GM12878 (cell line): ENCODE results near the gene ARL17B. TPM values are rescaled to one million over a fixed set of nuclear protein-coding genes. Genes with fewer than 3 reads are reported as not detected.

Experiments used
- BHLHE40 ChIP-seq, 2 experiments: fragments of 450-650 bp in 1 of 2; IDR thresholded peaks; 2 replicates each; pipeline ENCODE4 v1.6.1; 2011 to 2017; ENCODE audit warnings: low read depth in 2 of 2, borderline replicate concordance in 1 of 2, improper control_type of control experiment in 1 of 2, low read length in 1 of 2, mild to moderate bottlenecking in 1 of 2
- CREM ChIP-seq: IDR thresholded peaks from 2 replicates; pipeline ENCODE4 v1.6.1; 2014; ENCODE audit warnings: antibody characterized with exemption, low read depth
- CUX1 ChIP-seq: IDR thresholded peaks from 2 replicates; pipeline ENCODE4 v1.6.1; 2012; ENCODE audit warnings: improper control_type of control experiment, low read depth, low read length; ENCODE audit not compliant: insufficient replicate concordance
- DPF2 ChIP-seq: fragments of 450-650 bp; IDR thresholded peaks from 2 replicates; pipeline ENCODE4 v1.6.1; 2017; ENCODE audit warnings: mild to moderate bottlenecking
- EED ChIP-seq: sonication (generic); IDR thresholded peaks from 2 replicates; pipeline ENCODE4 v1.6.1; 2016; ENCODE audit warnings: antibody characterized with exemption, low read depth
- ETV6 ChIP-seq, 2 experiments: fragments of 450-650 bp in 1 of 2; IDR thresholded peaks in 1 of 2; conservative IDR thresholded peaks in 1 of 2; 2 replicates each; pipeline ENCODE4 v1.6.1; 2014; ENCODE audit warnings: antibody characterized with exemption in 1 of 2, borderline replicate concordance in 1 of 2, low read depth in 1 of 2, mild to moderate bottlenecking in 1 of 2, moderate library complexity in 1 of 2
- MEF2A ChIP-seq: IDR thresholded peaks from 2 replicates; pipeline ENCODE4 v1.6.1; 2011; ENCODE audit warnings: low read depth, mild to moderate bottlenecking, low read length, moderate library complexity; ENCODE audit not compliant: insufficient read depth
- NBN ChIP-seq: fragments of 450-650 bp; IDR thresholded peaks from 2 replicates; pipeline ENCODE4 v1.6.1; 2016
- NFXL1 ChIP-seq: fragments of 450-650 bp; IDR thresholded peaks from 2 replicates; pipeline ENCODE4 v1.6.1; 2017; ENCODE audit warnings: antibody characterized with exemption, mild to moderate bottlenecking, borderline replicate concordance
- NR2C2 ChIP-seq: IDR thresholded peaks from 2 replicates; pipeline ENCODE4 v1.6.1; 2011; ENCODE audit warnings: borderline replicate concordance, low read depth; ENCODE audit not compliant: control insufficient read depth, insufficient read length
- RCOR1 ChIP-seq: conservative IDR thresholded peaks from 2 replicates; pipeline ENCODE4 v1.6.1; 2012; ENCODE audit warnings: low read depth, low read length, improper control_type of control experiment
- RELA ChIP-seq: fragments of 450-650 bp; IDR thresholded peaks from 2 replicates; pipeline ENCODE4 v1.8.0; 2014; ENCODE audit warnings: borderline replicate concordance; ENCODE audit not compliant: partially characterized antibody
- SMC3 ChIP-seq: IDR thresholded peaks from 2 replicates; pipeline ENCODE4 v1.6.1; 2011; ENCODE audit warnings: low read length, improper control_type of control experiment, borderline replicate concordance
- SP1 ChIP-seq: IDR thresholded peaks from one replicate; pipeline ENCODE4 v1.6.1; 2011; ENCODE audit warnings: low read depth, low read length
- SRF ChIP-seq, 2 experiments: IDR thresholded peaks; 2 replicates each; pipeline ENCODE4 v1.6.1; 2011; ENCODE audit warnings: low read depth in 2 of 2, low read length in 2 of 2, mild to moderate bottlenecking in 1 of 2, moderate library complexity in 1 of 2
- ZNF274 ChIP-seq: IDR thresholded peaks from one replicate; pipeline ENCODE4 v1.8.0; 2011; ENCODE audit not compliant: insufficient read length, insufficient read depth
- ZNF622 ChIP-seq: fragments of 450-650 bp; IDR thresholded peaks from 2 replicates; pipeline ENCODE4 v1.6.1; 2017; ENCODE audit warnings: mild to moderate bottlenecking, inconsistent platforms
- polyA plus RNA-seq, 11 experiments: library from polyadenylated mRNA; depleted of rRNA in 4 of 11; unstranded in 6 of 11; stranded (reverse) in 5 of 11; fragments of >200 nt; fragmentation: Nextera tagmentation in 4 of 11; fragmentation: Illumina TruSeq in 1 of 11; extraction: Ambion mirVana in 4 of 11; extraction: Trizol in 1 of 11; gene quantifications; 1 replicate in 1 of 11; 2 replicates in 10 of 11; pipeline versions ENCODE4 v1.2.1 to v1.2.3, GENCODE V29; 2011 to 2016; ENCODE audit warnings: inconsistent platforms in 2 of 11, missing spikeins in 2 of 11, low read depth in 1 of 11
- total RNA-seq, 4 experiments: library from RNA; depleted of rRNA in 3 of 4; stranded (reverse); fragments of >200 nt in 3 of 4; fragmentation: Illumina TruSeq in 1 of 4; extraction: Trizol in 1 of 4; gene quantifications; 2 replicates each; pipeline versions ENCODE4 v1.2.1 to v1.2.3, GENCODE V29; 2013 to 2021
- TF ChIP-seq, protein P1 (sequence below): IDR thresholded peaks from 2 replicates; pipeline ENCODE4 v1.6.1; 2012; ENCODE audit warnings: low read length, inconsistent platforms
- TF ChIP-seq, protein P2 (sequence below): fragments of 450-650 bp; IDR thresholded peaks from 2 replicates; pipeline ENCODE4 v1.6.1; 2016; ENCODE audit warnings: mild to moderate bottlenecking
- TF ChIP-seq, protein P3 (sequence below): fragments of 150-350 bp; IDR thresholded peaks from 2 replicates; pipeline ENCODE4 v1.6.1; 2014; ENCODE audit warnings: mild to moderate bottlenecking, low read depth, low read length

The ARL17B gene
- total and polyA plus RNA-seq, 10 of the 15 experiments (the other 5 are each of a cell fraction or from before 2014, with no cell fraction given) = 6.0 to 25.1 (median 14.2) TPM

DNA sequence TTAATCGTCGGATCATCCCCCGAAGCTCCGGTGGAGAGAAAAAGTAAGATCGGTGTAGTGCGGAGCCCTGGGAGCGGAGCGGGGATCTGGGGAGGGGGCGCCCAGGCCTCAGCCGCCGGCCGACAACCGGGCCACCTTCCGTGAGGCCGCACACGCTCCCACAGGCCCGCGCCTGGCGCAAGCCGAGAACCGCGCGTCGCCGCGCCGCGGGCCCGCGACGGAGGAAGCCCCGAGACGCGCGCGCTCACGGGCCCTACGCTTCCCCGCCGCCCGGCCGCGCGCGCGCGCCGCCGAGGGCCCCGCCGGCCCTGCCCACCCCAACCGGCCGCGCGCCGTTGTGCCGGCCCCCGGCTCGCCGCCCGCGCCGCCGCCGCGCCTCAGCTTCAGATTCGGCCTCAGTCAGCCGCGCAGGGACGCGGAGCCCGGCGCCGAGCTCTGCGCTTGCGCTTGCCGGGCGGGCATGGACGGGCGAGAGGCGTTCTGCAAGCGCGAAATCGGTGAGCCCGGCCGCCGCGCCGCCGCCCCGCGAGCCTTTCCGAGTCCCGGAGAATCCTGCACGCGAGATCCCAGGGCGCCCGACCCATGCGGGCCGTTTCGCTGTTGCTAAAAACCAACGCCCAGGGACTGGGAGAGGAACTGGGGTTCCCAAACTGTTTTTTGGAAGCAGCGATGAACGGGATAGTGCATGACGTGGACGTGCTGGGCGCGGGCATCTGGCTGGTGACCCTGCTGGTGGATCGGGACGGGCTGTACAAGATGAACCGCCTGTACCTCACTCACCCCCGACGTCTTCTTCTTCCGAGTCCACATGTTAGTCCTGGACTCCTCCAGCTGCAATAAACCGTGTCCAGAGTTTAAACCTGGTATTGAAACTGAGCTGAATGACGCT, 94.7 kb downstream of the ARL17B start (continued):
- TF ChIP-seq ETV6 (conservative IDR thresholded peaks at IDR 0.05 in 1 of 2, IDR thresholded peaks at IDR 0.05 in 1 of 2; ENCODE audit: borderline replicate concordance in 1 of 2, low read depth in 1 of 2) (no peak), CREM (peak; percentile 45; the same call in 1 of the 2 replicates), DPF2 (0 out of 2 replicates have a peak, but pooled peaks have one; percentile 56), BHLHE40 (IDR thresholded peaks at IDR 0.05; ENCODE audit: borderline replicate concordance in 1 of 2, low read depth in 2 of 2, low read length in 1 of 2) (peak; percentile 8 to 68; a peak in 3 of 4 replicates), NR2C2 (no peak), ZNF274 (no peak), CUX1 (no peak), SP1 (no peak), NBN (no peak; the same call in 1 of the 2 replicates), EED (no peak; the same call in 1 of the 2 replicates), MEF2A (0 out of 2 replicates have a peak, but pooled peaks have one; percentile 19), NFXL1 (no peak), RCOR1 (no peak), SMC3 (no peak), SRF (IDR thresholded peaks at IDR 0.05; ENCODE audit: low read depth in 2 of 2, low read length in 2 of 2) (no peak), ZNF622 (no peak), RELA (peak; percentile 44)
- TF ChIP-seq, protein P1, sequence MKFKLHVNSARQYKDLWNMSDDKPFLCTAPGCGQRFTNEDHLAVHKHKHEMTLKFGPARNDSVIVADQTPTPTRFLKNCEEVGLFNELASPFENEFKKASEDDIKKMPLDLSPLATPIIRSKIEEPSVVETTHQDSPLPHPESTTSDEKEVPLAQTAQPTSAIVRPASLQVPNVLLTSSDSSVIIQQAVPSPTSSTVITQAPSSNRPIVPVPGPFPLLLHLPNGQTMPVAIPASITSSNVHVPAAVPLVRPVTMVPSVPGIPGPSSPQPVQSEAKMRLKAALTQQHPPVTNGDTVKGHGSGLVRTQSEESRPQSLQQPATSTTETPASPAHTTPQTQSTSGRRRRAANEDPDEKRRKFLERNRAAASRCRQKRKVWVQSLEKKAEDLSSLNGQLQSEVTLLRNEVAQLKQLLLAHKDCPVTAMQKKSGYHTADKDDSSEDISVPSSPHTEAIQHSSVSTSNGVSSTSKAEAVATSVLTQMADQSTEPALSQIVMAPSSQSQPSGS = no peak
- TF ChIP-seq, protein P2, sequence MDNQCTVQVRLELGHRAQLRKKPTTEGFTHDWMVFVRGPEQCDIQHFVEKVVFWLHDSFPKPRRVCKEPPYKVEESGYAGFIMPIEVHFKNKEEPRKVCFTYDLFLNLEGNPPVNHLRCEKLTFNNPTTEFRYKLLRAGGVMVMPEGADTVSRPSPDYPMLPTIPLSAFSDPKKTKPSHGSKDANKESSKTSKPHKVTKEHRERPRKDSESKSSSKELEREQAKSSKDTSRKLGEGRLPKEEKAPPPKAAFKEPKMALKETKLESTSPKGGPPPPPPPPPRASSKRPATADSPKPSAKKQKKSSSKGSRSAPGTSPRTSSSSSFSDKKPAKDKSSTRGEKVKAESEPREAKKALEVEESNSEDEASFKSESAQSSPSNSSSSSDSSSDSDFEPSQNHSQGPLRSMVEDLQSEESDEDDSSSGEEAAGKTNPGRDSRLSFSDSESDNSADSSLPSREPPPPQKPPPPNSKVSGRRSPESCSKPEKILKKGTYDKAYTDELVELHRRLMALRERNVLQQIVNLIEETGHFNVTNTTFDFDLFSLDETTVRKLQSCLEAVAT = no peak
- TF ChIP-seq, protein P3, sequence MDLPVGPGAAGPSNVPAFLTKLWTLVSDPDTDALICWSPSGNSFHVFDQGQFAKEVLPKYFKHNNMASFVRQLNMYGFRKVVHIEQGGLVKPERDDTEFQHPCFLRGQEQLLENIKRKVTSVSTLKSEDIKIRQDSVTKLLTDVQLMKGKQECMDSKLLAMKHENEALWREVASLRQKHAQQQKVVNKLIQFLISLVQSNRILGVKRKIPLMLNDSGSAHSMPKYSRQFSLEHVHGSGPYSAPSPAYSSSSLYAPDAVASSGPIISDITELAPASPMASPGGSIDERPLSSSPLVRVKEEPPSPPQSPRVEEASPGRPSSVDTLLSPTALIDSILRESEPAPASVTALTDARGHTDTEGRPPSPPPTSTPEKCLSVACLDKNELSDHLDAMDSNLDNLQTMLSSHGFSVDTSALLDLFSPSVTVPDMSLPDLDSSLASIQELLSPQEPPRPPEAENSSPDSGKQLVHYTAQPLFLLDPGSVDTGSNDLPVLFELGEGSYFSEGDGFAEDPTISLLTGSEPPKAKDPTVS = no peak
